Panc1 (cell line): ENCODE measurements around the gene METAP1.

Source experiments
- POLR2AphosphoS5 ChIP-seq: IDR thresholded peaks from 2 replicates; pipeline ENCODE4 v1.6.1; 2012; ENCODE audit warnings: mild to moderate bottlenecking, low read depth, low read length, moderate library complexity
- TF ChIP-seq, protein P1 (sequence below): fragments of 450-650 bp; IDR thresholded peaks from 2 replicates; pipeline ENCODE4 v1.5.1; 2017; ENCODE audit warnings: mild to moderate bottlenecking
- TF ChIP-seq, protein P2 (sequence below), 2 experiments: IDR thresholded peaks; 2 replicates each; pipeline ENCODE4 v1.6.1; 2011 to 2012; ENCODE audit warnings: low read depth in 2 of 2, control low read depth in 1 of 2, low read length in 1 of 2, mild to moderate bottlenecking in 1 of 2, moderate library complexity in 1 of 2; ENCODE audit not compliant: insufficient read depth in 1 of 2

DNA sequence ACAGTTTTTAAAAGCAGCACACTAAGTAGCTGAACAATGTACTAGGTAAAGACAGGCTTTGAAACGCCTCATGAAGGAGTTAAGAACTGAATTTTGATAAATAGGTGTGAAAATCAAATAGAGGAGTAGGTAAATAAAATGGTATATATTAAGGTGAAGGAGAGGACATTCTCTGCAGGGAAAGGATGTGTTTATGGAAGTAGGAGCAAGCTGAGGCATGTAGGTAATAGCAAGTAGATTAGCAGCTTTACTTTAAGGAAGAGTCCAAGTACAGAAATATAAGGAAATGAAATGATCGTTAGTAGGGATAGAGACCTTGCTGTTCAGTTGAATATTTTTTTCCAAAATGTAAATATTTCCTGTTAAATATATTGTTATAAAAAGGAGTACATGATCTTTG lies 12.5 kb downstream of the METAP1 start:
- TF ChIP-seq POLR2AphosphoS5 = no peak
- TF ChIP-seq, protein P1, sequence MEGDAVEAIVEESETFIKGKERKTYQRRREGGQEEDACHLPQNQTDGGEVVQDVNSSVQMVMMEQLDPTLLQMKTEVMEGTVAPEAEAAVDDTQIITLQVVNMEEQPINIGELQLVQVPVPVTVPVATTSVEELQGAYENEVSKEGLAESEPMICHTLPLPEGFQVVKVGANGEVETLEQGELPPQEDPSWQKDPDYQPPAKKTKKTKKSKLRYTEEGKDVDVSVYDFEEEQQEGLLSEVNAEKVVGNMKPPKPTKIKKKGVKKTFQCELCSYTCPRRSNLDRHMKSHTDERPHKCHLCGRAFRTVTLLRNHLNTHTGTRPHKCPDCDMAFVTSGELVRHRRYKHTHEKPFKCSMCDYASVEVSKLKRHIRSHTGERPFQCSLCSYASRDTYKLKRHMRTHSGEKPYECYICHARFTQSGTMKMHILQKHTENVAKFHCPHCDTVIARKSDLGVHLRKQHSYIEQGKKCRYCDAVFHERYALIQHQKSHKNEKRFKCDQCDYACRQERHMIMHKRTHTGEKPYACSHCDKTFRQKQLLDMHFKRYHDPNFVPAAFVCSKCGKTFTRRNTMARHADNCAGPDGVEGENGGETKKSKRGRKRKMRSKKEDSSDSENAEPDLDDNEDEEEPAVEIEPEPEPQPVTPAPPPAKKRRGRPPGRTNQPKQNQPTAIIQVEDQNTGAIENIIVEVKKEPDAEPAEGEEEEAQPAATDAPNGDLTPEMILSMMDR = no peak
- TF ChIP-seq, protein P2, sequence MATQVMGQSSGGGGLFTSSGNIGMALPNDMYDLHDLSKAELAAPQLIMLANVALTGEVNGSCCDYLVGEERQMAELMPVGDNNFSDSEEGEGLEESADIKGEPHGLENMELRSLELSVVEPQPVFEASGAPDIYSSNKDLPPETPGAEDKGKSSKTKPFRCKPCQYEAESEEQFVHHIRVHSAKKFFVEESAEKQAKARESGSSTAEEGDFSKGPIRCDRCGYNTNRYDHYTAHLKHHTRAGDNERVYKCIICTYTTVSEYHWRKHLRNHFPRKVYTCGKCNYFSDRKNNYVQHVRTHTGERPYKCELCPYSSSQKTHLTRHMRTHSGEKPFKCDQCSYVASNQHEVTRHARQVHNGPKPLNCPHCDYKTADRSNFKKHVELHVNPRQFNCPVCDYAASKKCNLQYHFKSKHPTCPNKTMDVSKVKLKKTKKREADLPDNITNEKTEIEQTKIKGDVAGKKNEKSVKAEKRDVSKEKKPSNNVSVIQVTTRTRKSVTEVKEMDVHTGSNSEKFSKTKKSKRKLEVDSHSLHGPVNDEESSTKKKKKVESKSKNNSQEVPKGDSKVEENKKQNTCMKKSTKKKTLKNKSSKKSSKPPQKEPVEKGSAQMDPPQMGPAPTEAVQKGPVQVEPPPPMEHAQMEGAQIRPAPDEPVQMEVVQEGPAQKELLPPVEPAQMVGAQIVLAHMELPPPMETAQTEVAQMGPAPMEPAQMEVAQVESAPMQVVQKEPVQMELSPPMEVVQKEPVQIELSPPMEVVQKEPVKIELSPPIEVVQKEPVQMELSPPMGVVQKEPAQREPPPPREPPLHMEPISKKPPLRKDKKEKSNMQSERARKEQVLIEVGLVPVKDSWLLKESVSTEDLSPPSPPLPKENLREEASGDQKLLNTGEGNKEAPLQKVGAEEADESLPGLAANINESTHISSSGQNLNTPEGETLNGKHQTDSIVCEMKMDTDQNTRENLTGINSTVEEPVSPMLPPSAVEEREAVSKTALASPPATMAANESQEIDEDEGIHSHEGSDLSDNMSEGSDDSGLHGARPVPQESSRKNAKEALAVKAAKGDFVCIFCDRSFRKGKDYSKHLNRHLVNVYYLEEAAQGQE (IDR thresholded peaks at IDR 0.05; ENCODE audit: insufficient read depth in 1 of 2, low read depth in 2 of 2, low read length in 1 of 2) = no peak
